ENCODE results near the gene GSTM2. TPM values are rescaled to one million over a fixed set of nuclear protein-coding genes. Genes with fewer than 3 reads are reported as not detected.

GSTM2 gene
- 76.9 and 79.5 TPM in 2 replicates for total RNA-seq
- long read RNA-seq, full-length matches to known transcripts, result 10 of 11 reads
- long read RNA-seq, partial matches to known transcripts, result 0 of 11 reads
- long read RNA-seq, other reads (novel, unspliced or antisense), result 1 of 11 reads

- TF ChIP-seq CTCF (IDR thresholded peaks at IDR 0.05; ENCODE audit: unreplicated experiment), result no peak
- Mint-ChIP-seq H3K9me3 (ENCODE audit: low read depth) (no peaks in the 10 kb centered on the region), H3K27ac (peak within 1 kb of the TSS; percentile 80), H3K4me3 (ENCODE audit: low read depth) (peak within 1 kb of the TSS; percentile 79), H3K4me1 (ENCODE audit: low read depth) (peaks cover 7% of the 10 kb centered on the region), H3K27me3 (no peaks in the 10 kb centered on the region), H3K36me3 (ENCODE audit: insufficient read depth) (peaks cover 12% of the 10 kb centered on the region)
- peak; percentile 80 for DNase-seq (ENCODE audit: low spot score, unreplicated experiment)
Observed at GRCh38 chr1:109667452-109668122, at the start of gene GSTM2. TSS of gene GSTM2 (plus strand) at chr1:109668057. CDS start at chr1:109668116, 59 bp downstream.

GRCh38 chr1:109618661-109619575, 48.9 kb upstream of the GSTM2 start:
- peak overlapping the region; percentile 94 for H3K27ac Mint-ChIP-seq
- H3K36me3 Mint-ChIP-seq (ENCODE audit: insufficient read depth), result no peaks in the 10 kb centered on the region
- H3K9me3 Mint-ChIP-seq (ENCODE audit: low read depth), result no peaks in the 10 kb centered on the region
- peaks cover 6% of the 10 kb centered on the region for H3K27me3 Mint-ChIP-seq
- TF ChIP-seq CTCF (IDR thresholded peaks at IDR 0.05; ENCODE audit: unreplicated experiment), result no peak
- peak overlapping the region; percentile 95 for H3K4me3 Mint-ChIP-seq (ENCODE audit: low read depth)
- DNase-seq (ENCODE audit: low spot score, unreplicated experiment), result no peak
- H3K4me1 Mint-ChIP-seq (ENCODE audit: low read depth), result peaks cover 36% of the 10 kb centered on the region

- Mint-ChIP-seq H3K27me3 (peaks cover 6% of the 10 kb centered on the region), H3K36me3 (ENCODE audit: insufficient read depth) (no peaks in the 10 kb centered on the region), H3K27ac (peak within 1 kb of the TSS; percentile 94), H3K4me1 (ENCODE audit: low read depth) (peaks cover 36% of the 10 kb centered on the region), H3K4me3 (ENCODE audit: low read depth) (peak within 1 kb of the TSS; percentile 95), H3K9me3 (ENCODE audit: low read depth) (no peaks in the 10 kb centered on the region)
- peak; percentile 44 for DNase-seq (ENCODE audit: low spot score, unreplicated experiment)
- no peak for TF ChIP-seq CTCF (IDR thresholded peaks at IDR 0.05; ENCODE audit: unreplicated experiment)
Observed at GRCh38 chr1:109619576-109620400, 48.1 kb upstream of the GSTM2 start, which contains the start of the genes AMPD2 and GNAT2. TSS of gene AMPD2 (plus strand) at chr1:109619837. CDS start at chr1:109621176, 1,339 bp downstream. TSS of gene GNAT2 (minus strand) at chr1:109619616. CDS start at chr1:109612870, 6,746 bp downstream.

- no peaks in the 10 kb centered on the region for H3K36me3 Mint-ChIP-seq (ENCODE audit: insufficient read depth)
- DNase-seq (ENCODE audit: low spot score, unreplicated experiment), result no peak
Observed at GRCh38 chr1:109620401-109620791, 47.5 kb upstream of the GSTM2 start.

More at GRCh38 chr1:109620401-109620791, 47.5 kb upstream of the GSTM2 start:
- Mint-ChIP-seq H3K27ac (peak overlapping the region; percentile 94), H3K4me1 (ENCODE audit: low read depth) (peaks cover 36% of the 10 kb centered on the region), H3K4me3 (ENCODE audit: low read depth) (peak overlapping the region; percentile 95), H3K9me3 (ENCODE audit: low read depth) (no peaks in the 10 kb centered on the region), H3K27me3 (peaks cover 6% of the 10 kb centered on the region)
- no peak for TF ChIP-seq CTCF (IDR thresholded peaks at IDR 0.05; ENCODE audit: unreplicated experiment)
